Dermis microvascular lymphatic vessel endothelial cell (primary cell): Measurements from ENCODE around the gene YPEL3. TPM values are rescaled to one million over a fixed set of nuclear protein-coding genes. Genes with fewer than 3 reads are reported as not detected.
A peak's percentile ranks its signal among the peaks of the same experiment; 100 is the strongest.

ENCODE experiments used
- DNase-seq, 2 donors: peaks; one replicate each; pipeline versions ENCODE4 v3.0.0 to v3.0.0-alpha.2; 2010; ENCODE audit warnings: low read depth in 2 of 2
- total RNA-seq: library from RNA; depleted of rRNA; stranded (reverse); fragments of >200 nt; gene quantifications from 2 replicates; pipeline ENCODE4 v1.2.1, GENCODE V29; 2014

Gene YPEL3
- total RNA-seq, 1 donor from 2014 or later: 13.0 TPM

- no peak for DNase-seq
Measured at GRCh38 chr16:30090610-30091331, 5.2 kb downstream of the YPEL3 start.

- no peak for DNase-seq
Measured at GRCh38 chr16:30088832-30089624, 7.0 kb downstream of the YPEL3 start.

GRCh38 chr16:30088237-30088831 is 7.7 kb downstream of the YPEL3 start:
- DNase-seq: no peak

- DNase-seq: no peak
Measured at GRCh38 chr16:30087181-30087898, 8.7 kb downstream of the YPEL3 start.

GRCh38 chr16:30086291-30087140 is 9.5 kb downstream of the YPEL3 start:
- DNase-seq: no peak

GRCh38 chr16:30085820-30086219 is 10.2 kb downstream of the YPEL3 start:
- no peak for DNase-seq

- no peak for DNase-seq
Measured at GRCh38 chr16:30085247-30085646, 10.8 kb downstream of the YPEL3 start.

- DNase-seq: no peak
Measured at GRCh38 chr16:30084816-30085159, 11.2 kb downstream of the YPEL3 start.

GRCh38 chr16:30084096-30084815 is 11.8 kb downstream of the YPEL3 start:
- DNase-seq: no peak

GRCh38 chr16:30083216-30084055 is 12.6 kb downstream of the YPEL3 start:
- DNase-seq: no peak

GRCh38 chr16:30082545-30083090 is 13.4 kb downstream of the YPEL3 start:
- DNase-seq: no peak

GRCh38 chr16:30079480-30079879 is 16.5 kb downstream of the YPEL3 start:
- no peak for DNase-seq

GRCh38 chr16:30078744-30079143 is 17.3 kb downstream of the YPEL3 start:
- no peak for DNase-seq

GRCh38 chr16:30077656-30078055 is 18.4 kb downstream of the YPEL3 start:
- DNase-seq: no peak

GRCh38 chr16:30076276-30076791 is 19.7 kb downstream of the YPEL3 start:
- no peak for DNase-seq

GRCh38 chr16:30075503-30076275 is 20.3 kb downstream of the YPEL3 start, which contains the start of gene PPP4C:
TSS of gene PPP4C (plus strand) at chr16:30075994. CDS start at chr16:30076378, 384 bp downstream.
- peak; percentile 69 to 91 for DNase-seq

- DNase-seq: no peak
Measured at GRCh38 chr16:30070490-30070889, 25.5 kb downstream of the YPEL3 start.
